ENCODE data around the gene HIGD1A. TPM values are rescaled to one million over a fixed set of nuclear protein-coding genes. Genes with fewer than 3 reads are reported as not detected.

The HIGD1A gene
- total RNA-seq, 1 experiment from 2014 or later: 80.7 TPM

GRCh38 chr3:42809202-42809601, 4.9 kb upstream of the HIGD1A start, which contains the start of gene ACKR2:
TSS of gene ACKR2 (plus strand) at chr3:42809445. CDS start at chr3:42864503, 55,058 bp downstream.
- Mint-ChIP-seq H3K27ac (no peak within 1 kb of the TSS), H3K27me3 (ENCODE audit: low read depth) (peaks cover 22% of the 10 kb centered on the region), H3K36me3 (no peaks in the 10 kb centered on the region), H3K4me1 (peaks cover 13% of the 10 kb centered on the region), H3K9me3 (no peaks in the 10 kb centered on the region), H3K4me3 (no peak within 1 kb of the TSS)
- CTCF ChIA-PET: interaction anchor here (0.7 kb wide), 1 partner anchor 404 kb away, joined by 3 read pairs; no protein-coding TSS in a partner anchor
- POLR2A ChIA-PET: no interaction called here
- DNase-seq (ENCODE audit: low spot score) (no peak), ATAC-seq (no peak)
- TF ChIP-seq PREB (CRISPR knock-in tag; IDR thresholded peaks at IDR 0.05; ENCODE audit: borderline replicate concordance) (no peak), ZBTB43 (CRISPR knock-in tag; IDR thresholded peaks at IDR 0.05) (no peak), TP53 (CRISPR knock-in tag; IDR thresholded peaks at IDR 0.05) (no peak), NR3C1 (CRISPR knock-in tag; conservative IDR thresholded peaks at IDR 0.05; ENCODE audit: low read depth) (no peak), RORB (CRISPR knock-in tag; IDR thresholded peaks at IDR 0.05) (no peak), ZNF425 (CRISPR knock-in tag; conservative IDR thresholded peaks at IDR 0.05) (no peak), HMGXB4 (CRISPR knock-in tag; IDR thresholded peaks at IDR 0.05) (no peak), FOXP1 (CRISPR knock-in tag; IDR thresholded peaks at IDR 0.05; ENCODE audit: borderline replicate concordance) (no peak), USF2 (CRISPR knock-in tag; IDR thresholded peaks at IDR 0.05) (no peak), CREM (CRISPR knock-in tag; IDR thresholded peaks at IDR 0.05) (no peak), ZNF263 (CRISPR knock-in tag; IDR thresholded peaks at IDR 0.05; ENCODE audit: low read depth) (no peak), E2F4 (CRISPR knock-in tag; IDR thresholded peaks at IDR 0.05; ENCODE audit: borderline replicate concordance, low read depth) (no peak), HMGA2 (CRISPR knock-in tag; IDR thresholded peaks at IDR 0.05) (no peak), TEAD4 (CRISPR knock-in tag; IDR thresholded peaks at IDR 0.05) (no peak), KAT7 (CRISPR knock-in tag; IDR thresholded peaks at IDR 0.05; ENCODE audit: borderline replicate concordance) (no peak), PRRX2 (CRISPR knock-in tag; IDR thresholded peaks at IDR 0.05) (no peak), ZBTB21 (CRISPR knock-in tag; IDR thresholded peaks at IDR 0.05; ENCODE audit: borderline replicate concordance) (no peak), SP1 (CRISPR knock-in tag; conservative IDR thresholded peaks at IDR 0.05) (no peak), ATF1 (CRISPR knock-in tag; IDR thresholded peaks at IDR 0.05) (no peak), SMAD3 (CRISPR knock-in tag; IDR thresholded peaks at IDR 0.05; ENCODE audit: borderline replicate concordance) (no peak)
